ENCODE data around the gene LGALS7. TPM values are rescaled to one million over a fixed set of nuclear protein-coding genes. Genes with fewer than 3 reads are reported as not detected.
"Not testable (repeated sequence)": the region's sequence is repeated elsewhere in the genome, so short reads cannot be mapped to it uniquely, and the experiment has no call there.

Gene LGALS7
- total RNA-seq (not detected), polyA plus RNA-seq (not detected)

DNA sequence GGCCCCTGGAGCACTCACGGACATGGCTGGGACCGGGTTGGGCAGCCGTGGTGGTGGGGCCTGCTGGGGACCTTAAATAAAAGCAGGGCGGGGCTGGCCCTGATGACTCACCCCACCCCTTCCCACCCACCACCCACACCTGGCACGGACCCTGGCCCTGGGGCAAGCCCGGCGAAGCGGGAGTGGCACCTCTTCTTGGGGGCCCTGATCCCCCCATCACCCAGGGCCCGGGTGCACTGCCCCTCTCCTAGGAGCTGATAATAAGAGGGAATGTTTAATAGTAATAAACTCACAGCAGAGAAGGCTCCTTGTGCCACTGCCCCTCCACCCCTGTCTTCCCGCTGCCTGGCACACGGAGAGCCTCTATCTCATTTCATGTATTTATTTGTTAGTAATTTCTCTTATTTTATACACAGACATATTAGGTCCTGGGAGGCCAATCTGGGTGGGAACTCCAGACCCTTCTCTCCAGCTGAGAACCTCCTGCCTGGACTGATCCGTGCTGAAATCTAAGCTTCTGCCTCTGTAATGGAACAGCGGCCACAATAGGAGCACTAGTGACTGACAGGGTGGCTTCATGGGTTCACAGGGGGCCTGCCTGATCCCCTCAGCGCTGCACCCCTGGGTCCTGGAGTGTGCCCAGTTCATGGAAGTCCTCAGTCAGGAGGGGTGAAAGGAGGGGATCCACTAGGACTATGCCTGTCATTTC is at the start of gene LGALS7:
LGALS7 (minus strand) TSS at position 49 of the 709 bp plus-strand sequence; CDS start at position 24, 25 bp downstream.
- ATAC-seq (ENCODE audit: low read depth in 2 of 2) (no peak), DNase-seq (no peak)
- Mint-ChIP-seq H3K4me1 (peaks cover 0 to 9% (median 3%) of the 10 kb centered on the region in 4 donors), H3K4me3 (peak within 1 kb of the TSS in 1 of 4 donors; percentile 83), H3K27me3 (peaks cover 2% of the 10 kb centered on the region), H3K27ac (no peak within 1 kb of the TSS), H3K9me3 (peaks cover 0 to under 1% (median 0%) of the 10 kb centered on the region in 7 donors), H3K36me3 (no peaks in the 10 kb centered on the region)
- H3K4me3 ChIP-seq (ENCODE audit: low read depth, low read length), result no peak within 1 kb of the TSS
- peaks cover 10% of the 10 kb centered on the region for H3K4me1 ChIP-seq (ENCODE audit: control insufficient read depth, insufficient read depth, low read length, poor library complexity, severe bottlenecking)
- no peaks in the 10 kb centered on the region for H3K27me3 ChIP-seq (ENCODE audit: control insufficient read depth, insufficient read depth, low read length)
- no peak within 1 kb of the TSS for H3K27ac ChIP-seq (ENCODE audit: insufficient read depth, low read length, poor library complexity, severe bottlenecking)
- no peaks in the 10 kb centered on the region for H3K36me3 ChIP-seq (ENCODE audit: control insufficient read depth, insufficient read depth, low read length)
- no peaks in the 10 kb centered on the region for H3K9me3 ChIP-seq (ENCODE audit: control insufficient read depth in 2 of 2, low read length in 2 of 2)

DNA sequence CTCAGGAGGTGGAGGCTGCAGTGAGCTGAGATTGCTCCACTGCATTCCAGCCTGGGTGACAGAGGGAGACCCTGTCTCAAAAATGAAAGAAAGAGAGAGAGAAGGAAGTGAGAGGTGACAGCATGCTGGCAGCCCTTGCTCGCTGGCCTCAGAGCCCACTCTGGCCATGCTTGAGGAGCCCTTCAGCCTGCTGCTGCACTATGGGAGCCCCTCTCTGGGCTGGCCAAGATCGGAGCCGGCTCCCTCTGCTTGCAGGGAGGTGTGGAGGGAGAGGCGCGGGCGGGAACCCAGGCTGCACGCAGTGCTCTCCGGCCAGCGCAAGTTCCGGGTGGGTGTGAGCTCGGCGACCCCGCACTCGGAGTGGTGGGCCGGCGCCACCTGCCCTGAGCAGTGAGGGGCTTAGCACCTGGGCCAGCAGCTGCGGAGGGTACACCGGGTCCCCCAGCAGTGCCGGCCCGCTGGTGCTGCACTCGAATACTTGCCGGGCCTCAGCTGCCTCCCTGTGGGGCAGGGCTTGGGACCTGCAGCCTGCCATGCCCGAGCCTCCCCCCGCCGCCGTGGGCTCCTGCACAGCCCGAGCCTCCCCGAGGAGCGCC is 48.0 kb upstream of the LGALS7 start:
- H3K9me3 ChIP-seq (ENCODE audit: control insufficient read depth in 2 of 2, low read length in 2 of 2); H3K4me3 Mint-ChIP-seq; H3K4me3 ChIP-seq (ENCODE audit: low read depth, low read length); H3K9me3 Mint-ChIP-seq; H3K27me3 Mint-ChIP-seq; H3K27me3 ChIP-seq (ENCODE audit: control insufficient read depth, insufficient read depth, low read length); H3K4me1 ChIP-seq (ENCODE audit: control insufficient read depth, insufficient read depth, low read length, poor library complexity, severe bottlenecking); H3K27ac ChIP-seq (ENCODE audit: insufficient read depth, low read length, poor library complexity, severe bottlenecking); DNase-seq; H3K27ac Mint-ChIP-seq; ATAC-seq (ENCODE audit: low read depth in 2 of 2): not testable (repeated sequence)
- peaks cover 9 to 42% (median 24%) of the 10 kb centered on the region in 4 donors for H3K4me1 Mint-ChIP-seq
- peaks cover 38% of the 10 kb centered on the region for H3K36me3 ChIP-seq (ENCODE audit: control insufficient read depth, insufficient read depth, low read length)
- H3K36me3 Mint-ChIP-seq, result peaks cover 23% of the 10 kb centered on the region

DNA sequence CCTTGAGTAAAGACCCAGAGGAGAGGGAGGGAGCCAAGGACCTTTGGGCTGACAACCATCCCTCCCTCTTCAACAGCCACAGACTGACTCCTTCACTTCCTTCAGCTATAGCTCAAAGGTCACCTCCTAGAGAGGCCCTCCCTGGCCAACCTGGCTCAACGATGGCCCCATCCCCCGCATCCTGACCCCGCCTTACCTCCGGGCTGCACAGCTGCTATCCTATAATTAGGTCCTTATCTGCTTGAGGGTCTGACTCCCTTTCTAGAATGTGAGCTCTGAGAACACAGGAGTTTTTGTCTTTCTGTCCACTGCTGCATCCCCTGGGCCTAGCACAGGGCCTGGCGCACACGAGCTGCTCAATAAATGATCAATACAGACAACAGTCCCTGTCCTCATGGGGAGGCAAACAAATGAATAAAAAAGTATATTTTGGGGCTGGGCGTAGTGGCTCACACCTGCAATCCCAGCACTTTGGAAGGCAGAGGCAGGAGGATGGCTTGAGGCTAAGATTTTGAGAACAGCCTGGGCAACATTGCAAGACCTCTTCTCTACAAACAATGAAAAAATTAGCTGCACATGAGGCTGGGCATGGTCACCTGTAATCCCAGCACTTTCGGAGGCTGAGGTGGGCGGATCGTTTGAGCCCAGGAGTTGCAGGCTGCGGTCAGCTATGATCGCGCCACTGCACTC is 46.1 kb upstream of the LGALS7 start:
- H3K27ac Mint-ChIP-seq, result peak overlapping the region in 1 of 3 donors; percentile 56

DNA sequence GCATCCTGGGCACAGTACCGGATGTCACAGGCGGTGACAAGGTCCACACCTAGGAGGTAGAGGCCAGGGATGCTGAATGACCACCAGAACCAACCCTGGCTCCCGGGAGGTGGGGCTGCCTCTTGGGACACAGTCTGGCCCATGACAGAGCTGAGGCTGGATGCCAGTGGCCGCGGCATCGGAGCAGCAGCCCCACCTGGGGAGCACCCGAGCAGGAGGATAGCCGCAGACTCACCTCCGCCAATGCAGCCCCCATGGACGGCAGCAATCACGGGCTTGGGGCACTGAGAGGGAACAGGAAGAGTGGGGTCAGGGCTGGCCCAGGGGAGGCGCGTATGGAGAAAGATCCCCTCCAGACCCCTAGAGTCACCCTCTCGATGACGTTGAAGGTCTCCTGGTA is 43.8 kb upstream of the LGALS7 start:
- DNase-seq, result no peak
- Histone ChIP-seq H3K27ac (ENCODE audit: insufficient read depth, low read length, poor library complexity, severe bottlenecking) (no peak overlapping the region), H3K27me3 (ENCODE audit: control insufficient read depth, insufficient read depth, low read length) (no peaks in the 10 kb centered on the region), H3K36me3 (ENCODE audit: control insufficient read depth, insufficient read depth, low read length) (peaks cover 47% of the 10 kb centered on the region), H3K9me3 (ENCODE audit: control insufficient read depth in 2 of 2, low read length in 2 of 2) (no peaks in the 10 kb centered on the region), H3K4me3 (ENCODE audit: low read depth, low read length) (no peak overlapping the region), H3K4me1 (ENCODE audit: control insufficient read depth, insufficient read depth, low read length, poor library complexity, severe bottlenecking) (no peaks in the 10 kb centered on the region)
- Mint-ChIP-seq H3K4me1 (peaks cover 0 to 13% (median 4%) of the 10 kb centered on the region in 4 donors), H3K27me3 (no peaks in the 10 kb centered on the region), H3K9me3 (no peaks in the 10 kb centered on the region), H3K27ac (peak overlapping the region in 1 of 3 donors; percentile 36), H3K4me3 (no peak overlapping the region), H3K36me3 (peaks cover 16% of the 10 kb centered on the region)
- no peak for ATAC-seq (ENCODE audit: low read depth in 2 of 2)

More for the DNA sequence above, 46.1 kb upstream of the LGALS7 start:
- Histone ChIP-seq H3K27ac (ENCODE audit: insufficient read depth, low read length, poor library complexity, severe bottlenecking) (no peak overlapping the region), H3K4me3 (ENCODE audit: low read depth, low read length) (no peak overlapping the region), H3K9me3 (ENCODE audit: control insufficient read depth in 2 of 2, low read length in 2 of 2) (no peaks in the 10 kb centered on the region), H3K4me1 (ENCODE audit: control insufficient read depth, insufficient read depth, low read length, poor library complexity, severe bottlenecking) (no peaks in the 10 kb centered on the region), H3K36me3 (ENCODE audit: control insufficient read depth, insufficient read depth, low read length) (peaks cover 53% of the 10 kb centered on the region), H3K27me3 (ENCODE audit: control insufficient read depth, insufficient read depth, low read length) (no peaks in the 10 kb centered on the region)
- DNase-seq (no peak), ATAC-seq (ENCODE audit: low read depth in 2 of 2) (no peak)
- H3K4me1 Mint-ChIP-seq, result peaks cover 5 to 26% (median 14%) of the 10 kb centered on the region in 4 donors
- H3K36me3 Mint-ChIP-seq, result peaks cover 31% of the 10 kb centered on the region
- no peak overlapping the region for H3K4me3 Mint-ChIP-seq
- H3K9me3 Mint-ChIP-seq, result no peaks in the 10 kb centered on the region
- H3K27me3 Mint-ChIP-seq, result no peaks in the 10 kb centered on the region

DNA sequence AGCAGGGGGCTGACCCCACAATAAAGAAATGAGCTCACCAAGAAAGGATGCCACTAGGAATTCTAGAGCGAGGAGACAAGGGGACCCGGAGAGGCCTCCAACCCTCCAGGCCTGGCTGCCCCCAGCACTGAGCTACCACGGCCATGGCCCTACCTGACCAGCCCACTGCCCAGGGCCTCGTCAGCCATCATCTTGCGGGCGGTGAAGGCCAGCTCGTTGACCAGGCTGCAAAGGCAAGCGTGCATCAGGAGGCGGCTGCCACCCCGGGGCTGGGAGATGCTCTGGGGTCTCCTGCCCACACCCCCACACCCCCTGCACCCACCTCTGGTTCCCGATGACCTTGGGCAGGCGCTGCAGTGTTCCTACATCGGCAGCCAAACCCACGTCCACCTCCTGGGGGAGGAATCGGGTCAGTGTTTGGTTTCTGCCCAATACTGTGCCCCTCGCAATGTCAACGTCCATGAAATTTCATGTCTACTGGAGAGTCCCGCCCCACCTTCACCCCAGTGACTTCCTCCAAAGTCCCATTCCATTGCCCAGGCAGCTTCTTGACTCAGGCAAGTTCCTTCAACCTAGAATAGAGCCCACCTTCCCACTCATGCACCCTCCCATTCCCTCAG is 42.9 kb upstream of the LGALS7 start:
- H3K36me3 ChIP-seq (ENCODE audit: control insufficient read depth, insufficient read depth, low read length), result peaks cover 43% of the 10 kb centered on the region
- Mint-ChIP-seq H3K27ac (no peak overlapping the region), H3K36me3 (peaks cover 16% of the 10 kb centered on the region), H3K4me3 (no peak overlapping the region), H3K27me3 (no peaks in the 10 kb centered on the region), H3K9me3 (no peaks in the 10 kb centered on the region), H3K4me1 (peaks cover 0 to 10% (median 4%) of the 10 kb centered on the region in 4 donors)
- H3K4me3 ChIP-seq (ENCODE audit: low read depth, low read length), result no peak overlapping the region
- DNase-seq (no peak), ATAC-seq (ENCODE audit: low read depth in 2 of 2) (no peak)
- no peaks in the 10 kb centered on the region for H3K4me1 ChIP-seq (ENCODE audit: control insufficient read depth, insufficient read depth, low read length, poor library complexity, severe bottlenecking)
- H3K27ac ChIP-seq (ENCODE audit: insufficient read depth, low read length, poor library complexity, severe bottlenecking), result no peak overlapping the region
- no peaks in the 10 kb centered on the region for H3K27me3 ChIP-seq (ENCODE audit: control insufficient read depth, insufficient read depth, low read length)
- H3K9me3 ChIP-seq (ENCODE audit: control insufficient read depth in 2 of 2, low read length in 2 of 2), result no peaks in the 10 kb centered on the region

DNA sequence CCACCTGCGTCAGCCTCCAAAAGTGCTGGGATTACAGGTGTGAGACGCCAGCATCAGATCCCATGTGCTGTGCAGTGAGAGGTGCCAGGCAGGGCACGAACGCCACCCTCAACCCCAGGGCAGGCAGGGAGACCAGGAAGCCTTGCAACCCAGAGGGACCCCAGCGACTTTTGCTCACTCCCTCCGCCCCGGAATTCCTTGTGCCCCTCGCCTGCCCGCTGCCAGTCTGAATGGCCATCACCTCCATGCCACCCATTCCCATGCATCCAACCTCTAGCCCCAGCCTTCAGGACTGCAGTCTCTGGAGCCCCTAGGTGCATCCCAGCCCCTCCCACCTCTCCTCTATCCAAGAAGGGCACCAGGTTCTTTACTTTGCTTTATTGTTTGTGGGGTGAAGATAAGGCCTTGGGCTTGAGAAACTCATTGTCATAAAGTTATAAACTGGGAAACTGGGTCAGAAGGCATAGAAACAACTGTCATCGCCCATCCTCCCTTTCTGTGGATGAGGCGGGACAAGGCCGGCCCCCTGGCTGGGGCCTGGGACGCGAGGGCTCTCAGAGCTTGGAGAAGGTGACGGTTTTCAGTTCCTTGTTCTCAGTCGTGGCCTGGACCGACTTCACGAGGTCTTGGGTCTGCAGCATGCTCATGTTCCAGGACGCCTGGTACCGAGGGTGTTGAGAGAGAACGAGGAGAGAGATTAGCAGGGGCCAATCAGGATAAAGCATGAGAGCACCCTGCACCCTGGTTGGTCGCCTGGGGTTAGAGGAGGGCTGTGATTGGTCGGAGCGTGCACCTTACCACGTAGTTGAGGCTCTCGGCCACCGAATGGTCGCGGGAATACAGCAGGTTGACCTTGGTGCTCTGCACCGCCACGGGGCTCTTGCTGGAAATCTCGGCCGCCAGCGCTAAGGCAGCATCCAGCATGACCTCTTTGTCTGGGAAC is 42.0 kb upstream of the LGALS7 start:
- DNase-seq (no peak), ATAC-seq (ENCODE audit: low read depth in 2 of 2) (no peak)
- Histone ChIP-seq H3K9me3 (ENCODE audit: control insufficient read depth in 2 of 2, low read length in 2 of 2) (no peaks in the 10 kb centered on the region), H3K27me3 (ENCODE audit: control insufficient read depth, insufficient read depth, low read length) (no peaks in the 10 kb centered on the region), H3K4me3 (ENCODE audit: low read depth, low read length) (no peak overlapping the region), H3K4me1 (ENCODE audit: control insufficient read depth, insufficient read depth, low read length, poor library complexity, severe bottlenecking) (no peaks in the 10 kb centered on the region), H3K36me3 (ENCODE audit: control insufficient read depth, insufficient read depth, low read length) (peaks cover 38% of the 10 kb centered on the region), H3K27ac (ENCODE audit: insufficient read depth, low read length, poor library complexity, severe bottlenecking) (no peak overlapping the region)
- peaks cover 0 to 5% (median 2%) of the 10 kb centered on the region in 4 donors for H3K4me1 Mint-ChIP-seq
- H3K27ac Mint-ChIP-seq, result no peak overlapping the region
- H3K27me3 Mint-ChIP-seq, result no peaks in the 10 kb centered on the region
- H3K9me3 Mint-ChIP-seq, result no peaks in the 10 kb centered on the region
- H3K36me3 Mint-ChIP-seq, result peaks cover 12% of the 10 kb centered on the region
- H3K4me3 Mint-ChIP-seq, result no peak overlapping the region

DNA sequence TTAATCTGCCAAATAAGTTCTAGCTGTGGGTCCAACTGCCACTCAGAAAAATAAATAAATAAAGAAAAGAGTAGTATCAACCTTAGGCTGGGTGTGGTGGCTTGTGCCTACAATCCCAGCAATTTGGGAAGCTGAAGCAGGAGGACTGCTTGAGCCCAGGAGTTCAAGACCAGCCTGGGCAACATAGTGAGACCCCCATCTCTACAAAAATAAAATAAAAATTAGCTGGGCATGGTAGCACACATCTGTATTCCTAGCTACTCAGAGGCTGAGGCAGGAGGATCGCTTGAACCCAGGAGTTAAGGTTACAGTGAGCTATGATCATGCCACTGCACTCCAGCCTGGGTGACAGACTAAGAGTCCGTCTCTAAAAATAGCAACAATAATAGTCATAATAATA is 40.6 kb upstream of the LGALS7 start:
- not testable (repeated sequence) for H3K4me3 ChIP-seq (ENCODE audit: low read depth, low read length); DNase-seq; H3K27me3 Mint-ChIP-seq; H3K4me1 ChIP-seq (ENCODE audit: control insufficient read depth, insufficient read depth, low read length, poor library complexity, severe bottlenecking); H3K4me3 Mint-ChIP-seq; H3K27ac ChIP-seq (ENCODE audit: insufficient read depth, low read length, poor library complexity, severe bottlenecking); H3K27me3 ChIP-seq (ENCODE audit: control insufficient read depth, insufficient read depth, low read length); H3K9me3 ChIP-seq (ENCODE audit: control insufficient read depth in 2 of 2, low read length in 2 of 2); H3K4me1 Mint-ChIP-seq; ATAC-seq (ENCODE audit: low read depth in 2 of 2); H3K9me3 Mint-ChIP-seq
- peak overlapping the region in 1 of 3 donors; percentile 48 for H3K27ac Mint-ChIP-seq
- H3K36me3 Mint-ChIP-seq, result peaks cover 14% of the 10 kb centered on the region
- peaks cover 33% of the 10 kb centered on the region for H3K36me3 ChIP-seq (ENCODE audit: control insufficient read depth, insufficient read depth, low read length)
